SU-DHL-6 (cell line): Measurements from ENCODE around the gene IFNW1.
"Not testable (repeated sequence)": the region's sequence is repeated elsewhere in the genome, so short reads cannot be mapped to it uniquely, and the experiment has no call there.

Experiments used
- EZH2phosphoT487 ChIP-seq: fragments of 200-600 bp; sonication (generic), shearing (Covaris generic); conservative IDR thresholded peaks from 2 replicates; pipeline ENCODE4 v1.6.1; 2018; ENCODE audit warnings: mild to moderate bottlenecking, antibody characterized with exemption, low read length, moderate library complexity, mixed read lengths
- TF ChIP-seq, protein P1 (sequence below): fragments of 200-600 bp; sonication (generic); IDR thresholded peaks from one replicate; pipeline ENCODE4 v1.5.1; 2017; ENCODE audit warnings: antibody characterized with exemption, mild to moderate bottlenecking, low read length, moderate library complexity; ENCODE audit not compliant: insufficient read depth, poor library complexity, severe bottlenecking

DNA sequence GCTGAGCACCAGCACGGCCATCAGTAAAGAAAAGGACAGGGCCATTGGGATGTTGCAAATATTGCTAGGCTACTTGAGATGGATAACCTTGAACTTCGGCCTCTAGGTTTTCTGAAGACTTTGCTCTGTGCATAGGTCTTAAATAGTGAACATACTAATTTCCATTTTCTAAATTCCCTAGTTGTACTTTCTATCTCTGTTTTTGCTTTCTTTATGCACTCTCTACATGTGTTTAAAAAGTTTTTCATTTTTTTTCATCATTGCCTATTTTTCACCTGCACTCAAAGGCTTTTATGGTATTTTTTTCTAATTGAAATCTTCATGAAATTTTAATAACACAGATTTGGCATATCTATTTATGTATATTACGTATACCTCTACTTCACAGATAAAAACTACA is 45.9 kb upstream of the IFNW1 start, which contains the start of gene IFNA4:
- TF ChIP-seq, protein P1, sequence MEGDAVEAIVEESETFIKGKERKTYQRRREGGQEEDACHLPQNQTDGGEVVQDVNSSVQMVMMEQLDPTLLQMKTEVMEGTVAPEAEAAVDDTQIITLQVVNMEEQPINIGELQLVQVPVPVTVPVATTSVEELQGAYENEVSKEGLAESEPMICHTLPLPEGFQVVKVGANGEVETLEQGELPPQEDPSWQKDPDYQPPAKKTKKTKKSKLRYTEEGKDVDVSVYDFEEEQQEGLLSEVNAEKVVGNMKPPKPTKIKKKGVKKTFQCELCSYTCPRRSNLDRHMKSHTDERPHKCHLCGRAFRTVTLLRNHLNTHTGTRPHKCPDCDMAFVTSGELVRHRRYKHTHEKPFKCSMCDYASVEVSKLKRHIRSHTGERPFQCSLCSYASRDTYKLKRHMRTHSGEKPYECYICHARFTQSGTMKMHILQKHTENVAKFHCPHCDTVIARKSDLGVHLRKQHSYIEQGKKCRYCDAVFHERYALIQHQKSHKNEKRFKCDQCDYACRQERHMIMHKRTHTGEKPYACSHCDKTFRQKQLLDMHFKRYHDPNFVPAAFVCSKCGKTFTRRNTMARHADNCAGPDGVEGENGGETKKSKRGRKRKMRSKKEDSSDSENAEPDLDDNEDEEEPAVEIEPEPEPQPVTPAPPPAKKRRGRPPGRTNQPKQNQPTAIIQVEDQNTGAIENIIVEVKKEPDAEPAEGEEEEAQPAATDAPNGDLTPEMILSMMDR, result not testable (repeated sequence)
- TF ChIP-seq EZH2phosphoT487, result not testable (repeated sequence)
